OCI-LY1 (cell line): ENCODE data around the gene KCTD16.

Experiments
- H2AFZ ChIP-seq: fragments of 200-600 bp; sonication (generic), shearing (Covaris generic); 2 replicates; pipeline ENCODE4 v1.6.0; 2014; ENCODE audit warnings: antibody characterized with exemption, mild to moderate bottlenecking, low read length
- H3F3A ChIP-seq: fragments of 200-600 bp; sonication (generic), shearing (Covaris generic); 2 replicates; pipeline ENCODE4 v1.6.0; 2014; ENCODE audit warnings: mild to moderate bottlenecking, antibody characterized with exemption, low read length, moderate library complexity; ENCODE audit not compliant: insufficient read depth
- H3K27ac ChIP-seq: fragments of 200-600 bp; sonication (generic); 2 replicates; pipeline ENCODE4 v1.5.1; 2014; ENCODE audit warnings: low read length, mixed run types, mild to moderate bottlenecking, low read depth; ENCODE audit not compliant: poor library complexity, severe bottlenecking
- H3K27me3 ChIP-seq: fragments of 200-600 bp; sonication (generic); 2 replicates; pipeline ENCODE4 v1.6.0; 2014; ENCODE audit warnings: antibody characterized with exemption, mild to moderate bottlenecking, low read length, moderate library complexity; ENCODE audit not compliant: insufficient read depth
- H3K36me3 ChIP-seq: fragments of 200-600 bp; sonication (generic); 2 replicates; pipeline ENCODE4 v1.6.1; 2014; ENCODE audit warnings: mild to moderate bottlenecking, antibody characterized with exemption, low read length, moderate library complexity, mixed read lengths; ENCODE audit not compliant: insufficient read depth
- H3K4me1 ChIP-seq: fragments of 200-600 bp; sonication (generic); 2 replicates; pipeline ENCODE4 v1.5.1; 2014; ENCODE audit warnings: mild to moderate bottlenecking, low read length, moderate library complexity; ENCODE audit not compliant: insufficient read depth, severe bottlenecking
- H3K4me2 ChIP-seq: fragments of 200-600 bp; sonication (generic), shearing (Covaris generic); 2 replicates; pipeline ENCODE4 v1.6.1; 2014; ENCODE audit warnings: low read length
- H3K4me3 ChIP-seq: fragments of 200-600 bp; sonication (generic); 2 replicates; pipeline ENCODE4 v1.5.1; 2014; ENCODE audit warnings: low read length, low read depth, mild to moderate bottlenecking, mixed read lengths; ENCODE audit not compliant: poor library complexity, severe bottlenecking
- H3K79me2 ChIP-seq: fragments of 200-600 bp; shearing (Covaris generic); 2 replicates; pipeline ENCODE4 v1.6.1; 2016; ENCODE audit warnings: mixed run types, low read length, mixed read lengths; ENCODE audit not compliant: insufficient read depth
- H3K9ac ChIP-seq: fragments of 200-600 bp; sonication (generic), shearing (Covaris generic); 2 replicates; pipeline ENCODE4 v1.6.1; 2014; ENCODE audit warnings: mild to moderate bottlenecking, low read length, mixed read lengths
- H3K9me2 ChIP-seq: fragments of 200-600 bp; sonication (generic), shearing (Covaris generic); 2 replicates; pipeline ENCODE4 v1.6.1; 2014; ENCODE audit warnings: low read depth, mild to moderate bottlenecking, low read length, mixed read lengths
- H3K9me3 ChIP-seq: fragments of 200-600 bp; shearing (Covaris generic); 2 replicates; pipeline ENCODE4 v1.6.1; 2014; ENCODE audit warnings: low read length, mixed read lengths
- H4K20me1 ChIP-seq: fragments of 200-600 bp; sonication (generic), shearing (Covaris generic); 2 replicates; pipeline ENCODE4 v1.6.0; 2016; ENCODE audit warnings: mild to moderate bottlenecking, low read length; ENCODE audit not compliant: insufficient read depth
- EZH2 ChIP-seq: fragments of 200-600 bp; sonication (generic), shearing (Covaris generic); IDR thresholded peaks from 2 replicates; pipeline ENCODE4 v1.8.0; 2017; ENCODE audit warnings: borderline replicate concordance, mixed run types, mild to moderate bottlenecking, antibody characterized with exemption, low read length, moderate library complexity, mixed read lengths
- TF ChIP-seq, protein P1 (sequence below): fragments of 200-600 bp; sonication (generic), shearing (Covaris generic); IDR thresholded peaks from 2 replicates; pipeline ENCODE4 v1.5.1; 2017; ENCODE audit warnings: mild to moderate bottlenecking, antibody characterized with exemption, low read length, moderate library complexity, mixed read lengths

Gene KCTD16

DNA sequence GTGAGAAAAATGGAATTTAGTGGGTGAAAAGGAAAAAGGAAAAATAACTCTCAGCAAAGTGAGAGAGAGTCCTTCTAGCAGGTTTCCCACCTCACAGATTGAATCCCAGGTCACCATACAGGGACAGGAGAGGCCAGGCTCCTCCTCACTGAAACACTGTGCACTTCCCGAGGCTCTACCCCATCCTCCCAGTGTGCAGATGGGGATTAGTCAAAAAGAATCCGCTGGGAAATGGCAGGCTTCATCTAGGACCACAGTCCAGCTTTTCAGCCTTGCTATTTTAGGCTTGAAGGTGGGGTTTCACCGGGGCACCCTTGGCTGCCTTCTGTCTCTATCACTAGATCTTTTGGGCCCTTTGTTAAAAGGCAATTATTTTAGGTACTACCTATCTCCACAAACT, 48.0 kb upstream of the KCTD16 start:
- Histone ChIP-seq H3K9ac (no peak overlapping the region), H3K9me2 (no peaks in the 10 kb centered on the region), H3K4me1 (no peaks in the 10 kb centered on the region), H3F3A (no peaks in the 10 kb centered on the region), H3K4me3 (no peak overlapping the region), H2AFZ (no peak overlapping the region), H3K36me3 (no peaks in the 10 kb centered on the region), H4K20me1 (no peaks in the 10 kb centered on the region), H3K4me2 (no peak overlapping the region), H3K9me3 (no peaks in the 10 kb centered on the region), H3K27me3 (no peaks in the 10 kb centered on the region), H3K27ac (no peak overlapping the region), H3K79me2 (no peaks in the 10 kb centered on the region)
- TF ChIP-seq, protein P1, sequence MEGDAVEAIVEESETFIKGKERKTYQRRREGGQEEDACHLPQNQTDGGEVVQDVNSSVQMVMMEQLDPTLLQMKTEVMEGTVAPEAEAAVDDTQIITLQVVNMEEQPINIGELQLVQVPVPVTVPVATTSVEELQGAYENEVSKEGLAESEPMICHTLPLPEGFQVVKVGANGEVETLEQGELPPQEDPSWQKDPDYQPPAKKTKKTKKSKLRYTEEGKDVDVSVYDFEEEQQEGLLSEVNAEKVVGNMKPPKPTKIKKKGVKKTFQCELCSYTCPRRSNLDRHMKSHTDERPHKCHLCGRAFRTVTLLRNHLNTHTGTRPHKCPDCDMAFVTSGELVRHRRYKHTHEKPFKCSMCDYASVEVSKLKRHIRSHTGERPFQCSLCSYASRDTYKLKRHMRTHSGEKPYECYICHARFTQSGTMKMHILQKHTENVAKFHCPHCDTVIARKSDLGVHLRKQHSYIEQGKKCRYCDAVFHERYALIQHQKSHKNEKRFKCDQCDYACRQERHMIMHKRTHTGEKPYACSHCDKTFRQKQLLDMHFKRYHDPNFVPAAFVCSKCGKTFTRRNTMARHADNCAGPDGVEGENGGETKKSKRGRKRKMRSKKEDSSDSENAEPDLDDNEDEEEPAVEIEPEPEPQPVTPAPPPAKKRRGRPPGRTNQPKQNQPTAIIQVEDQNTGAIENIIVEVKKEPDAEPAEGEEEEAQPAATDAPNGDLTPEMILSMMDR = no peak
- TF ChIP-seq EZH2 = no peak

DNA sequence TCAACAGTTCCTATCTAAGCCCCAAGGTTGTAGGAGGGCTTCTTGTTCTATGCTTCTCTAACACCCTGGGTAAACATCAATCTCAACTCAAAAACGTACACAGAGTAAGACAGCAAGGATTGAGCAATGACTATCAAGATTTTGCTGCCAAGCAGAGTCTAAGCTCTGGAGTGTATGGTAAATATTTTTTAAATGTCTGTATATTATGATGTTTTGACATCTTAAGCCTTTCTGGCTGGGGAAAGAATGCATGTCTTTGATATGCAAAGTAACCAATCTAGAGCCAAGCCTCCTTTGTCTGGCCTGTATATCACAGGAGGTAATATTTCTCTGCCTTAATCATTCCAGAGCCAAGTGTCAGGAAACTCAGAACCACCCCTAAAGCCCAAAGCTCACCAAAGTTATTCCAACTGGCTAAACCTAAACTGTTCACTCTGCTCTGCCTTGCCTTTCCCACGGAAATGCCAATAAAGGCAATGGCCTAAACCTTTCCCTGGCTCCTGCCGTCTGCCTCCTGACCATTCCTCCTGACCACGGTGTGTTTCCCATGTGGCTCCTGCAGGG, 45.4 kb upstream of the KCTD16 start:
- Histone ChIP-seq H3K4me2 (no peak overlapping the region), H2AFZ (no peak overlapping the region), H3F3A (no peaks in the 10 kb centered on the region), H4K20me1 (no peaks in the 10 kb centered on the region), H3K79me2 (no peaks in the 10 kb centered on the region), H3K9me3 (no peaks in the 10 kb centered on the region), H3K9me2 (no peaks in the 10 kb centered on the region), H3K9ac (no peak overlapping the region), H3K4me1 (no peaks in the 10 kb centered on the region), H3K27ac (no peak overlapping the region), H3K4me3 (no peak overlapping the region), H3K27me3 (no peaks in the 10 kb centered on the region), H3K36me3 (no peaks in the 10 kb centered on the region)
- no peak for TF ChIP-seq EZH2

DNA sequence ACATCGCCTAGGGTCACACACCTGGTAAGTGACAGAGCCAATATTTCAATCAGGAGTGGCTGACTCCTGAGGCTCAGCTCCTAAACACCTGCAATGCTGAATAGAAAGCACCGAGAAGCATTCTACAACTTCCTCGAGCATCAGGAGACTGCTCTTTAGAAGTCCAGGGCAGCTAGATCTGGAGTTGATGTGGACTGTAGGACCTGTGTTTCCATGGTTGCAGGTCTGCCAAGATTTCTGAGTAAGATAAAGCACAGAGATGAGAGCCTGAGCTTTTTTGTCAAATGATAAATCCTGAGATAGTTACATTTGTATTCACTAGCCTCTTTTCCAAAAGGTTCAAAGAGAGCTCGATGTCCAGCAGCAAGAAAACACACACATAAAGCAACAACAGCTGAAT, 44.0 kb upstream of the KCTD16 start:
- H3K27me3 ChIP-seq = no peaks in the 10 kb centered on the region
- H3K27ac ChIP-seq = no peak overlapping the region
- no peak overlapping the region for H2AFZ ChIP-seq
- peaks cover 3% of the 10 kb centered on the region for H3K4me1 ChIP-seq
- no peaks in the 10 kb centered on the region for H3K36me3 ChIP-seq
- no peak overlapping the region for H3K9ac ChIP-seq
- H4K20me1 ChIP-seq = no peaks in the 10 kb centered on the region
- H3K9me2 ChIP-seq = no peaks in the 10 kb centered on the region
- no peak overlapping the region for H3K4me3 ChIP-seq
- no peaks in the 10 kb centered on the region for H3K9me3 ChIP-seq
- H3K79me2 ChIP-seq = no peaks in the 10 kb centered on the region
- no peak for TF ChIP-seq EZH2
- TF ChIP-seq, protein P1 = no peak
- H3F3A ChIP-seq = no peaks in the 10 kb centered on the region
- H3K4me2 ChIP-seq = no peak overlapping the region

DNA sequence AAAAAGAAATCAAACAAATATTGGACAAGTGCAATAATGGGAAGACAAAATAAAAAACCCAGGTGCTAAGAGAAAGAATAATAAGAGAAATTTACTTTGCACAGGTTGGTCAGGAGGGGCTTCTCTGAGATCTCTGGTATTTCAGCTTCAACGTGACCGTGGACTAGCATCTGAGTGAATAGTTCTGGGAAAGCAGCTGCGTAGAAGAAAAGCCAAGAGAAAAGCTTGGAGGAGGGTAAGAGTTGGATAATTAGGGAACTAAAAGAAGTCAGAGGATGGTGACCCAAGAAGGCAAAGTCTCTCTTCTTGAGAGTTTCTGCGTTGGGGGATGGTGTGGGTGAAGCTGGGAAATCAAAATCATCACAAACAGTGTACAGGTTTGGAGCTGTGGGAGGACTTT, 41.8 kb upstream of the KCTD16 start:
- Histone ChIP-seq H3K79me2 (no peaks in the 10 kb centered on the region), H3K4me2 (no peak overlapping the region), H4K20me1 (no peaks in the 10 kb centered on the region), H3K27me3 (no peaks in the 10 kb centered on the region; the same call in 1 of the 2 replicates), H3K4me1 (peaks cover 3% of the 10 kb centered on the region), H3K4me3 (no peak overlapping the region), H3K27ac (no peak overlapping the region), H3K9ac (no peak overlapping the region), H3K9me3 (no peaks in the 10 kb centered on the region), H3K36me3 (no peaks in the 10 kb centered on the region; the same call in 1 of the 2 replicates), H3F3A (no peaks in the 10 kb centered on the region), H3K9me2 (no peaks in the 10 kb centered on the region), H2AFZ (no peak overlapping the region)
- no peak for TF ChIP-seq EZH2
- TF ChIP-seq, protein P1 = no peak
